GM19193 (cell line): ENCODE data around the gene LRRC61.

Experiments used
- POLR2A ChIP-seq: IDR thresholded peaks from 4 replicates; pipeline ENCODE4 v1.6.1; 2011; ENCODE audit not compliant: insufficient read depth, insufficient read length; ENCODE audit errors: extremely low read depth

LRRC61 gene

GRCh38 chr7:150358988-150359621, 36.0 kb downstream of the LRRC61 start:
- no peak for TF ChIP-seq POLR2A

GRCh38 chr7:150359622-150360362, 36.6 kb downstream of the LRRC61 start:
- TF ChIP-seq POLR2A = no peak

GRCh38 chr7:150360363-150361058, 37.4 kb downstream of the LRRC61 start:
- no peak for TF ChIP-seq POLR2A

- TF ChIP-seq POLR2A = no peak
These were observed 38.2 kb downstream of the LRRC61 start for GRCh38 chr7:150361402-150361801.

- TF ChIP-seq POLR2A = no peak
These were observed 38.9 kb downstream of the LRRC61 start for GRCh38 chr7:150361807-150362621.

- no peak for TF ChIP-seq POLR2A
These were observed 40.2 kb downstream of the LRRC61 start for GRCh38 chr7:150363370-150363769.

- TF ChIP-seq POLR2A = no peak
These were observed 40.7 kb downstream of the LRRC61 start for GRCh38 chr7:150363872-150364271.

- no peak for TF ChIP-seq POLR2A
These were observed 42.0 kb downstream of the LRRC61 start for GRCh38 chr7:150365194-150365593.

GRCh38 chr7:150365673-150366398, 42.7 kb downstream of the LRRC61 start:
- no peak for TF ChIP-seq POLR2A

- TF ChIP-seq POLR2A = no peak
These were observed 44.5 kb downstream of the LRRC61 start for GRCh38 chr7:150367677-150368095.

GRCh38 chr7:150368096-150368883, 45.1 kb downstream of the LRRC61 start, which contains the start of gene REPIN1:
TSS of gene REPIN1 (plus strand) at chr7:150368822. CDS start at chr7:150369712, 890 bp downstream.
- peak; percentile 75 for TF ChIP-seq POLR2A

GRCh38 chr7:150368884-150369747, 46.0 kb downstream of the LRRC61 start:
- TF ChIP-seq POLR2A = peak; percentile 60

GRCh38 chr7:150369748-150370501, 46.8 kb downstream of the LRRC61 start:
- no peak for TF ChIP-seq POLR2A
